Midbrain (tissue), 1 donor: ENCODE measurements around the gene SLC25A42.
A peak's percentile ranks its signal among the peaks of the same experiment; 100 is the strongest.
"Not testable (repeated sequence)": the region's sequence is repeated elsewhere in the genome, so short reads cannot be mapped to it uniquely, and the experiment has no call there.

Experiments used
- DNase-seq: peaks from one replicate; lab custom pipeline; 2025; lab: John Stamatoyannopoulos, UW

SLC25A42 gene

DNA sequence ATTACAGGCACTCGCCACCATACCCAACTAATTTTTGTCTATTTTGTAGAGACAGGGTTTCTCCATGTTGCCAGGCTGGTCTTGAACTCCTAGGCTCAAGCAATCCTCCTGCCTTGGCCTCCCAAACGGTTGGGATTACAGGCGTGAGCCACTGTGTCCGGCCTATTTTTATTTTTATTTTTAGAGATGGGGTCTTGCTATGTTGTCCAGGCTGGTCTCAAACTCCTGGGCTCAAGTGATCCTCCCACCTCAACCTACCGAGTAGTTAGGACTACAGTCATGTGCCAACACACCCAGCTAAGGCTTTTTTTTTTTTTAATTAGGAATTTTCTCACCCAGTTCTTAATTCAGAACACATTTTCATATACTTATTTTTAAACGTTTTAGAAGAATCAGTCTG, 71.9 kb downstream of the SLC25A42 start:
- DNase-seq = not testable (repeated sequence)

DNA sequence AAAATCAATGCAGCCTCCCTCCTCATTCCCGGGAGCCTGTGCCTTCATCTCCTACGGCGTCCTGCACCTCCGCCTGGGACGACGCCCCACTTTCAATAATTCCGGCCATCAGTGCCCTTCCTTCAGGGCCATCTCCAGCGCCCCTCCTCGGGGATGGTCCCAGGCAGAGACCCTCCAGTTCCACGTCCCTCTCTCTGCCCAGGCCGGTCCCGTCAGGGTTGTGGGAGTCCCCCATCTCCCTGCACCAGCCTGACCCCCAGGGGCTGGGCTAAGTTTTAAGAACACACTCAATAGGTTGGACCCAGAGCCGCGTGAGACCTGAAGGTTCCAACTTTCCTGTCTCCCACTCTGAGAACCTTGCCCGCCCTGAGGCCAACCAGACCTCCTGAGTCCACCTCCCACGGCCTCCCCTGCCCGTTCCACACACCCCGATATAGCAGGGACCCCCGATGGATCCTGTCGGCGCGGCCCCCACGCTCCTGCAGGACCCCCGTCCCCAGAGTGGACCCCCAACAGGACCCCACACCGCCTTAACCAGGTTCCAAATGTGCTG, 73.8 kb downstream of the SLC25A42 start:
- DNase-seq = no peak

DNA sequence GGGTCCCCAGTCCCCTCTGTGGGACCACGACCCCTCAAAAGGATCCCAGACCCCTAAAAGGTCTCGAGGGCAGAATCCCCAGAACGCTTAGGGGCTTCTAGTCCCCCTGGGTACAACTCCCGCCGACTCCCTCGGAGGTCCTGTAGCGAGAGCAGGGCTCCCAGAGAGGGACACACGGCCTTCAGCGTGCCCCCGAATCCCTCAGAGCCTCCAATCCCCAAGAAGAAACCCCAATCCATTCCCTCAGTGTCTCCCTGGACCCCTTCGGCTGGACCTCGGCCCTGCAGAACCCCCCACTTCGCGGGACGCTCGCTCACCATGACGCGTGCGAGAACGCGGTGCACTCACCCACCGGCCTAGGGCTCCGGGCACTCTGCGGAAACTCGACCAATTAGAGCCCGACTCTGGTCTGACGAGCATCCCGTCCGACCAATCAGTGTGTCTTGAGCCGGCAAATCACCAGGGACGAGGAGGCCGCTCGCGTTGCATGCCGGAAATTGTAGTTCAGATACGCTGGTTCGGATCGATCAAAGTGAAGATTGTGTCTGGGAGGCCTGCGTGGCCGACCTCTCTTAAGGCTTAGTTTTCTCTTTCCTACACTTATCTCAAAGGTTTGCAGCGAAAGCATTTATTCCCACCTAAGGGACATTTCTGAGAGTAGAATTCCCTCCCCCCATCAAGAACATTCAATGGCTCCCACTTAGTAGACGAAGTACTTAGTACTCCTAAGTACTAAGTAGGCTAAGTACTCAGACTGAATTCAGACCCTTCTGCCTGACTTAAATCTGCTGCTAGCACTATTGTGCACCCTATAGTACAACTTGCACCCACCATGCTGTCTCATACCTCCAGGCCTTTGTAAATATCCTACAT, 74.6 kb downstream of the SLC25A42 start, which contains the start of gene TMEM161A:
Gene TMEM161A, minus strand, starts transcription at position 370 of the 873 bp plus-strand sequence. Its CDS starts 50 bp downstream, at position 320.
- peak; percentile 96 for DNase-seq

DNA sequence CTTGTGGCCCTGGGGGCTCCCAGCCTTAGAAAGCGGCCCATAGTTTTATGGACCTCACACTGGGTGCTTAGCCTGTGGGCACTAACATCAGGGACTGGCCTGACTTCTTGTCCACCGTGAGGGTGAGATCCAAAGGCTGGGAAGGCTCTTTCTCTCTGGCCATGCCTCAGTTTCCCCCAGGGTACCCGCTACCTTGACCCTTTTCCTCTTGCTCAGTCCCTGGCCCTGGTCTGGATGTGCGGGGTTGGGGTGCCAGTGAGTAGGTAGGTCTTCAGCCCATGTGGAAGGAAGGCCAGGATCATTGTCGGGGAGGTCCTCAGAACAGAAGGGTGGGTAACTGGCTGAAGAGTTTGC, 76.1 kb downstream of the SLC25A42 start:
- DNase-seq = no peak

DNA sequence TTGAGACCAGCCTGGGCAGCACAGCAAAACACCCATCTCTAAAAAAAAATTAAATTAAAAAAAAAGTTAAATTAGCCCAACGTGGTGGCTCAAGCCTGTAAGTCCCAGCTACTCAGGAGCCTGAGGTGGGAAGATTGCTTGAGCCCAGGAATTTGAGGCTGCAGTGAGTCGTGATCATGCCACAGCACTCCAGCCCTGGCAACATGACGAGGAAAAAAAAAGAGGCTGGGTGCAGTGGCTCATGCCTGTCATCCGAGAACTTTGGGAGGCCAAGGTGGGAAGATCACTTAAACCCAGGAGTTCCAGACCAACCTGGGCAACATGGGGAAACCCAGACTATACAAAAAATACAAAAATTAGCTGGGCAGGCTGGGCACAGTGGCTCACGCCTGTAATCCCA, 76.7 kb downstream of the SLC25A42 start:
- no peak for DNase-seq

DNA sequence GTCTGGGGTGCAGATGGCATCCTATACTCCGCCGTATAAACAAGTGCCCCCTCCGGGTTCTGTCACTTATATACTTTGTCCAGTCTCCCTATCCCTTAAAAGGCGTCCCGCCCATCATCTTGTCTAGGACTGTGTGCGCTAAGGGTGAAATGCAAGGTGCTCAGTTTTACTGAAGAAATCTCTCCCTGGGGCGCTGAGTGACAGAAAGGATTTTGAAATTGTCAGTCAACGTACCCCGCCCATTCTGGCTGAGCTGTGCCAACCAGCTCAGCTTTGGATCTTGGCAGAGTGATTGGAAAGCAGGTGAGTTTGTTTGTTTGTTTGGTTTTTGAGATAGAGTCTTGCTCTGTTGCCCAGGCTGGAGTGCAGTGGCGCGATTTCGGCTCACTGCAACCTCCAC, 78.6 kb downstream of the SLC25A42 start:
- DNase-seq = no peak

DNA sequence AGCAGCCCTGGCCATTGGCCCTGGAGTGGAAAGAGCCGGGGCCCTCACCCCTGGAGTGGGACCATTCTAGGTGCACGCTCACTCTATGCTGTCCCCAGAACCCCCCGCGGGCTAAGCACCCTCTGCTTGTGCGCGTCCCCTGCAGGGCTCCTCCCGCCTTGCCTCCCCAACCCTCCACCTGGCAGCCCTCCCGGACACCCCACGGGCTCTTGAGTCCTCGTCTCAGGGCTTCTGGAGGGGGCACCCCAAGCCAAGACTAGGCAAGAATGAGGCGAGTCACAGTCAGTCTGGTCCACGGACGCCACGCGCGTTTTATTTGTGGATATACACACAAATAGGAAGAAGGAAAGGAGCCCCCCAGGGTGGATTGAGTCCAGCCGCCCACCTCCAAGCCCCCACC, 81.5 kb downstream of the SLC25A42 start:
- DNase-seq = no peak

DNA sequence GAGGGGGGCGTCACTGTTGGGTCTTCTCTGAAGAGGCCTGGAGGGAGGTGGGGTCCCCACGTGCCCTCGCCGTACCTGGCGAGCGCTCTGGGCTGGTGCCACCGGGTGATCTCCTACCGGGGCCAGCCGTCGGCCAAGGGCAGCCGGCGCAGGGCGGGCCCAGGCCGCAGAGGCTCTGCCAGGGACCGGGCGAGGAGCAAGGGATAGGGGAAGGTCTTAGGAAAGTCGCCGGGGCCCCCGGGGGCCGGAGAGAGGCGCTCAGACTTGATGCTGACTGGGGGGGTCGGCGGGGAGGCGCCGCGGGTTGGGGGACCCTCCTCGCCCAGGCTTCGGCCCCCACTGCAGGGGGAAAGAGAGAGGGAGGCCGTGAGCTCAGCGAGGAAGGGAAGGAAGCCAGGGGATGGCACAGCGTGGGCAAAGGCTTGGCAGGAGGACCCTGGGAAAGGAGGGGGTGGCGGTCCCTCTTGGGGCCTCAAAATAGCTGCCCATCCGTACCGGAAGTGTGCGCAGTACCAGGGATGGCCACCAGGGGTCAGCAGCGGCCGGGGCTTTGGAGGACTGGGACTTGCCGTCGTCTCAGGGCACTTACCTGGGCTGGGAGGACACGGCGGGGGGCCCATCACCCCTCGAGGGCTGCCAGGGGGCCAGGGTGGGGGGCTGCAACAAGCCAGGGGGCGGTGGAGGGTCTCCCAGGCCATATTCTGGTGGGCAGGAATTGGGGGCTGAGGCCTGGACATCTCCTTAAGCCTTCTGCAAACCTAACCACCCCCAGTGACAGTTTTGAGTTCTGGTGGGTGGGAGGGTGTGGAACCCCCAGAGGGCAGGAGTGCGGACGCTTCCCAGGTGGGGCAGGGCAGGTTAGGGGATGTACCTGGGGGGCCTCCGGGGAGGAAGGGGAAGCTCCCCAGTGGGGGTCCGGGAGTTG, 82.2 kb downstream of the SLC25A42 start:
- DNase-seq = peak; percentile 63

DNA sequence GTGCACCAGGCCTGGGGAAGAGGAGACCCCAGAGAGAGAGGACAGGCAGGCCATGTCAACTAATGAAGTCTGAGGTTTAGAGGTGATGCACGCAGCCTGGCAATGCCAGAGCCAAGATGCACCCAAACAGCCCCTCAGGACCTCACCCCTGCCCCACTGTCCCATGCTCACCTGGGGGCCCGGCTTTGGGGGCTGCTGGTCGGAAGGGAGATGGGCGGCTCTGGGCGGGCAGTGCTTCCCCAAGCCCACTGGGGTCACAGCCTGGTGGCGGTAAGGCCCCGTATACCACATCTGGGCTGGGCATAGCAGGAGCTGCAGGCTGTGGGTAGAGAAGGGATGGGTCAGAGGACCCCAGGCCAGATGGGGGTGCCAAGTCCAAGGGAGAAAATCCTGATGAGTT, 83.1 kb downstream of the SLC25A42 start:
- no peak for DNase-seq

DNA sequence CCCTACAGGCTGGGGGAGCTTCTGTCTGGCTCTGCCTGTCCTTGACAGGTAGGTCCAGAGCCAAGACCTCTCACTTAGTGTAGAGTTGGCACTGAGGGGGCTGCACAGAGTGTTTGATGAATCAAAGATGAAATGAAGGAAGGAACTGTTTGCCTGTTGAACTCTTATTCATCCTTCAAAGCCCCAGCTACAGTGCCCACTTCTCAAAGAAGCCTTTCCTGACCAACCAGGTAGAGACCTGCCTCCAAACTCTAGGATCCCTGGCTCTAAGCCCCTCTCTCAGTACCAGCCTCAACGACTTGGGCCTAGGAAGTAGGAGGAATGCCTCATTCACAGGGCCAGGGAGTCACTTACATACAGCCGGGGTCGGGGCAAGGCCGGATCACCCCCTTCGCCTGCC, 83.5 kb downstream of the SLC25A42 start:
- no peak for DNase-seq

DNA sequence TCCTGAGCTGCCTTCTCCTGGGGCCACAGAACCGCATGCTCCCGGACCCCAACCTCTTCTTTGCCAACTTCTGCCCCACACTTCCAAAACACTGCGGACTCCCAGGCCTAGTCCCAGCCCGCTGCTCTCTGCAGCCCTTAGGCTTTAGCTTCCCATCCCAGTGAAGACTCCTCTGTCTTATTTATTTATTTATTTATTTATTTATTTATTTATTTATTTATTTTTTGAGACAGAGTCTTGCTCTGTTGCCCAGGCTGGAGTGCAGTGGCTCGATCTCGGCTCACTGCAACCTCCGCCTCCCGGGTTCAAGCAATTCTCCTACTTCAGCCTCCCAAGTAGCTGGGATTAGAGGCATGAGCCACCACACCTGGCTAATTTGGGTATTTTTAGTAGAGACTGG, 84.7 kb downstream of the SLC25A42 start:
- DNase-seq = not testable (repeated sequence)

DNA sequence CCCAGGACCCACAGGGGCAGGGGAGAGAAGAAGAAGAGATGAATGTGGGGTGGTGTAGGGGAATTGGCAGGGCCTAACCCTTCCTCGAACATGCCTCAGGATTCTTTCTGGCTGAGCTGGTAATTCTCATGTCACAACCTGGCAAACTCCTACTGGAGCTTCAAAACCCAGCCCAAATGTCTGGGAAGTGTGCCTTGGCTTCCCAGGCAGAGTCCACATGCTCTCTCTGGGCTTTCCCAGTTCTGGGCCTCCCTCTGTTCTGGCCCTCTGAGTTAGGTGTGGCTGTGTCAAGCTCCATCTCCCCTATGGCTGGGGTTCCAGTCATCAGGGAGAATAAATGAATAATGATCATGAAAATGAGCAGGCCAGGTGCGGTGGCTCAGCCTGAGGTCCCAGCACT, 85.6 kb downstream of the SLC25A42 start:
- no peak for DNase-seq

DNA sequence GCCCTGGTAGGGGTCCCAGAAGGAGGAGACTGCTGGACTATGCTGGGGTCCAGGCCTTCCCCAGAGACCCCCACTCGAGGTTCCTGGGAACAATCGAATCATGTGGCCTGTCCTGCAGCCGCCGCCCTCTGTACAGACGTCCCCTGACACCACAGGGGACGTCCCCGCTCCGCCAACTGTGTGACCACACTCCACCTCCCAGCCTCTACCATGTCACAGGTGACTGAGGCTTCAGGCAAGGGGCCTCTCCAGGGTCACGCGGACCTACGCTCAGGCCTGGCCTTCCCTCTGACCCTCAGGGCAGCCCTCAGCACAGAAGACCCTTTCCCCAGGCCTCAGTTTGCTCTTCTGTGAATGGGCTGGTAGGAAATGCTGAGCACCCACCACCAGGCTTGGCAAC, 87.6 kb downstream of the SLC25A42 start:
- no peak for DNase-seq

DNA sequence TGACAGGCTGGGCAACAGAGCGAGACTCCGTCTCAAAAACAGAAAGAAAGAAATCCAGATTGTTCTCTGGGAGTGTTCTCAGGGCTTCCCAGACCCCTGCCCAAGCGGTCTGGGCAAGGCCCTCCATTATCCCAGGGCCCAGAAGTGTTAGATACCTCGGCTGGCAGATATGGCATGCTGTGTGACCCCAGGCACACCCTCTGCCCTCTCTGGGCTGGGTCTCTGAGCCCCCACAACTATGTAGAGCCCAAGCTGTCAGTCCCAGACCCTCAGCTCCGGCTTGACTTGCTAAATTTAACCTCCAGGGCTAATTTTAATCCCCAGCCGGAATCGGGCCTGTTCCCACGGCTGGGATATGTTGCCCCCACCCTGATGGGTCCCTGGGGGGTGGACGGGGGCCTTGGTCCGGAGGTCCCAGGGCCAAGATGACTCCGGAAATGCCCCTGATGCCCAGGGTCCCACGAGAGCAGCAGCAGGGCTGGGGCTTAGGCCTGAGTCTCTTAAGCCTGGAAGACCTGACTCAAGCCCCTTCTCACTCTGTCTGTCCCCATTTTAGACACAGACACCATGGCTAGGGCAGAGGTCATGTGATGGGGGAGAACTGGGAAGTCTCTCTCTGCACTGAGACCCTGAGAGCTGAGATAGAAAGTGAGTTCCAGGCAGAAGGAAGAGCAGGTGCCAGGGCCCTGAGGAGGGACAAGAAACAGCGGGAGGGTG, 89.0 kb downstream of the SLC25A42 start:
- no peak for DNase-seq

DNA sequence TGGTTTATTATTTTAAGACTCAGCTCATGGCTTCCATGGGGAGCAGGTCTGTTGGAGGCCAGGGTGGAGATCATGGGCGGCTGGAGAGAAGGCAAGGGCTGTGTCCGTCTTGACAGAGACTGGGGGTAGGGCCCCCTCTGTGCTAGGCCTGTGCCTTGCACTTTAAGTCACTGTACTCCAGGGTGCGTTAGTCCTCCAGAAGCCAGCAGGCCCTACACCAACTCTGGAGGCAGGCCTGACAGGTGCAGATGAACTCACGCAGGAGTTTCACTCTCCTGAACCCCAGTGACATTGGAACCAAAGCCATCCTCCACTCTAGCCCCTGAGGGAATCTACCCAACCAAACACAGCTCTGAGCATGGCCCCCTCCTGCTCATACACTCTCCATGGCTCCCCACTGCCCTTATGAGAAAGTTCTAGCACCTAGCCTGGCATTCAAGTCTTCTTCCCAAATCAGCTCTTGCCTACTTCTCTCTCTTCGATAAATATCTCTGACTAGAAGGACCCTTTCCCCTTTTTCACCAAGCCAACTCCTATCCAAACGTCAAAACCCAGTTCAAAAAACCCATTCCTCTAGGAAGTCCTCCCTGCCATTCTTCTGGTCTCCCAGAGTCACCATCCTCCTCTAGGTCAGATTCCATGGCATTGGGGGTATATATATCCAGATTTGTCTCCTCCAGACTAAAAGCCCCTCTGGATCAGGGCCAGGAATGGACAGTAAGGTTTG, 91.1 kb downstream of the SLC25A42 start:
- no peak for DNase-seq

DNA sequence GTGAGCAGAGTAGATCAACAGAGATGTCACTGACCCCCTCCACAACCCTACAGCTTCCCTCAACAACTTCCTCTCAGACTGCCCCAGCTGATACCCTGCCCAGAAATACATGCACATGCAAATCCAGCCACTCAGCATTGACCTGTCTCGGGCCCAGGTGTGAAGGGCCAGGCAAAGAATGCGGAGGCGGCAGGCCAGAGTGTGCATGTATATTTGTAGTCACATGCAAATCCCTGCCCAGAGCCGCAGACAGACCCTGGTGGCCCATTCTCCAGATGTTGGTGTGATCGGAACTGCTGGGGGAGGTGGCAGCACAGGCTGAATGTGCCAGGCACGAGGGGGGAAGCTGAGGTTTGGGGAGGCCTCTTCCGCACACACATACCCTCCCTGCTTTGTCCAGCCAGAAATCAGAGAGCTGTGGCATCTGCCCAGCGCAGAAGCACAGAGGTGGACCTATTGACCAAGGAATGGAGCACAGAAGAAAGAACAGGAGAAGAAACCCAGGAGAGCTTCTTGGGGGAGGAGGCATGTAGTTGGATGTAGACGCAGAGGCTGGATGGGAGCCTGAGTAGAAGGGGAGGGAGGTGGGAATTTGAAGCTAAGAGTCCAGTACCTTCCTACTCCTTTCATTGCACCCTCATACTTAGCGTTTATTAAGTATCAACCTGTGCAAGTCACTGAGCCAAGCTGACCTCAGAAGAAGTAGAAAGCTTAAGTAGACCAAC, 91.9 kb downstream of the SLC25A42 start:
- no peak for DNase-seq

DNA sequence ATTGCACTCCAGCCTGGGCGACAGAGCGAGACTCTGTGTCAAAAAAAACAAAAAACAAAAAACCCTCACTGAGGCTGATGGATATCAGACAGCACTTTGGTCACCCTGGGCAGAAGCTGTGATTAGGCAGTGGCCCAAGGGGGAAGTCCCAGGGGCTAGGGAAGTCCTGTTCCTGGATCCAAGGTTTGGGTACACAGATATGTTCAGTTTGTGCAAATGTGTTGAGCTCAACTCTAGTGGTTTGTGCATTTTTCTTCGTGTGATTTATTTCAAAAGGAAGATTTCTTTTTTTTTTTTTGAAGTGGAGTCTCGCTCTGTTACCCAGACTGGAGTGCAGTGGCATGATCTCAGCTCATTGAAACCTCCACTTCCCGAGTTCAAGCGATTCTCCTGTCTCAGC, 94.0 kb downstream of the SLC25A42 start:
- DNase-seq = no peak

DNA sequence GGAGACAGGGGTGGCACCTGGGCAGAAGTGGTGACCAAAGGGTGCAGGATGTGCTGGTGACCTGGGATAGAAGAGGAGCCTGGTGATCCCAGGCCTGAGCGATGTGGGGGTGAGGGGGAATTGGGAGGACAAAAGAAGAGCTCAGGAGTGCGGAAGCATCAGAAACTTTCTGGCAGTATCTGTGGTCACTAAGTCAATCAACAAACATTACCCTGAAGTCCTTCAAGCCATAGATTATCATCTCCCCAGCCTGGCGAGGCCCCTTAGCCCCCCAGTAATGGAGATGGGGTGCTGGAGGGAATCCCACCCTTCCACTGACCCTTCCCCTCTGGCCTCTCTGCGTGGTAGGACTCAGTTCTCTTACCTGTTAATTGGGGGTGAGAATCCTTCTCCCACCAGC, 95.7 kb downstream of the SLC25A42 start:
- DNase-seq = no peak

DNA sequence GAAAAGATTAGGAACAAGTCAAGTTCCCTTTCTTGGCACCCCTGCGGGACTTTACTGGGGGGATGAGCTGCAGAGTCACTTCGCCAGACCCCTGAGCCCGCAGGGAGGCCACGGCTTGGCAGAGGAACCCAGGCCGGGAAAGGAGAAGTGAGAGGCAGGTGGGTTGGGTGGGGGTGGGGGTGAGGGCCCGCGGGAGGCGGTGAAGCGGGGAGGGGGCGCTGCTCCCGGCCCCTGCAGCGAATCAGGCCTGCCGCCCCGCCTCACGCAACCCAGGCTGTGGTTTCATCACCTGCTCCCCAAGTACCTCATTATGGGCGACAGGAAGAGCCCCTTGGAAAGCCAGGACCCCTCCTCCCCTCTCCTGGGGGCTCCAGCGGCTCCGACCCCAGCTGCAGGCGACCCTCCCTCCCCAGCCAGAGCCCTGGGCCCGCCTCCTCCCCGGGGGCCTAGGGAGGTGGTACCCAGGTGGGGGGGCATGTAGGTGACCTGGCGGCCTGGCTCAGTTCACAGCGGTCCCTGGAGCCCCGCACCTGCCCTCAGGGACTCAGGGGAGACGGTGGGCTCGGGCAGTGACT, 96.8 kb downstream of the SLC25A42 start:
- no peak for DNase-seq

DNA sequence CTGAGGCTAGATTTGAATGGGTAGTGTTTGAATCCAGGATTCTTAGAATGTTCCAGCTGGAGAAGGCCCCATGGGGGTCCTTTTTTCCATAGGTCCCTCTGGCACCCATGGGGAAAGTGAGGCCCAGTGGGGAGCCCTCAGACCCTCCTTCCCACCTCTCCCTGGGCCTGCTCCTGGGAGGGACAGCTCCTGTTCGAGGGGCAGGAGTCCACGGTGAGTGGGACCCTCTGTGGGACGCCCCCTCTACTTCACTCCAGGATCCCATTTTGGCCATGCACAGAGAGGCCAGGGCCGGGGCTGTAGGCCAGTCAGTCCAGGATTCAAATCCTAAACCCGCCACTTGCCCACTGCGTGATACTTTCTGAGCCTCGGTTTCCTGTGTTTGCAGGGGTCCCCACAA, 98.7 kb downstream of the SLC25A42 start:
- no peak for DNase-seq
